A549 treated with GW870086 at 1 μM for 4 hours (cell line): Measurements from ENCODE around the gene PCBP2. TPM values are rescaled to one million over a fixed set of nuclear protein-coding genes. Genes with fewer than 3 reads are reported as not detected.

Experiments used
- total RNA-seq: library from RNA; stranded (reverse); fragments of 200-300 nt; extraction: Qiagen RNA extraction; gene quantifications from 5 replicates; pipeline ENCODE4 v1.2.3, GENCODE V29; 2022; ENCODE audit warnings: low read depth

The PCBP2 gene
- 605 to 635 TPM (median 619 TPM) in 5 replicates for total RNA-seq

DNA sequence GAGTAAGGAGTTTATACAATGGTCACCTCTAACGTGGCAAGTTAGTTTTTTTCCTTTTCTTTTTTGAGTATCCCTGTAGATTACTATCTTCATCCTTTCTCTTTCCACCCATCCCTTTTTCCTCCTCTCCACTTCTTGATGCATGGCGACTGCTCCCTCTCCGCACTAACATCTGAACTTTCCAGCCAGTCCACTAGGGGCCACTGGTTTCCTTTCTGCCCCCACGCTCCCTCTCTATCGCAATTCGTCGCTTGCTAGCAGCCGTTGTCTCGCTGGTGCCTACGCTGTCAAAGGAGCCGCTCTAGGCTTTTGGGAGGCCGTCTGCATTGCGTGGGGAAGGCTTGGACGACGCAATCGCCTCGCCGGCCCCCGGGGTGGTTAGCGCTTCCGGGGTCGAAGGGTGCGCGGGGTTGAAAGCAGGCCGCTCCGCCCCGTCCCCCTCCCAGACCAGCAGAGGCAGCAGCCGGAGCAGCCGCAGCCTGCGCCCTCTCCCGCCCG, at the start of gene PCBP2:
TSS of gene PCBP2 (plus strand) at position 442 of the 498 bp plus-strand sequence. CDS start 2,699 bp downstream, outside the sequence.

DNA sequence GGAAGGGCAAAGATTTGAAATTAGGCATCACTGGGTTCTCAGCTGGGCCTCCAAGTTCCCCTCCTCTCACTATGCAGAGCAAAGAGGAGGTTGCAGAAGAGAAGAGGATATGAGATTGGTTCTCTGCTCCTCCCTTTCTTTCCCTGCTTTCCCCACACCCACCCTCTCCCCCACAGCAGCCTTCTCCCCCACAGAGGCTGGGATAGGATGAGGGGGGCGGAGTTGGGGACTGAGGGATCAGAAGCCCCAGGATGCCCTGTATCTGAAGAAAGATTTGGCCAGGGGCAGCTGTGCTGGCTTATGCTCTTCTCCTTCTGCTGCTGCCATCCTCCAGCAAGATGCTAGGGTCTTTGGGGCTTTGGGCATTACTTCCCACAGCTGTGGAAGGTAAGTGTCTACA, 28.3 kb upstream of the PCBP2 start, which contains the start of gene AMHR2:
TSS of gene AMHR2 (plus strand) at position 259 of the 400 bp plus-strand sequence. CDS start at position 339, 80 bp downstream.

DNA sequence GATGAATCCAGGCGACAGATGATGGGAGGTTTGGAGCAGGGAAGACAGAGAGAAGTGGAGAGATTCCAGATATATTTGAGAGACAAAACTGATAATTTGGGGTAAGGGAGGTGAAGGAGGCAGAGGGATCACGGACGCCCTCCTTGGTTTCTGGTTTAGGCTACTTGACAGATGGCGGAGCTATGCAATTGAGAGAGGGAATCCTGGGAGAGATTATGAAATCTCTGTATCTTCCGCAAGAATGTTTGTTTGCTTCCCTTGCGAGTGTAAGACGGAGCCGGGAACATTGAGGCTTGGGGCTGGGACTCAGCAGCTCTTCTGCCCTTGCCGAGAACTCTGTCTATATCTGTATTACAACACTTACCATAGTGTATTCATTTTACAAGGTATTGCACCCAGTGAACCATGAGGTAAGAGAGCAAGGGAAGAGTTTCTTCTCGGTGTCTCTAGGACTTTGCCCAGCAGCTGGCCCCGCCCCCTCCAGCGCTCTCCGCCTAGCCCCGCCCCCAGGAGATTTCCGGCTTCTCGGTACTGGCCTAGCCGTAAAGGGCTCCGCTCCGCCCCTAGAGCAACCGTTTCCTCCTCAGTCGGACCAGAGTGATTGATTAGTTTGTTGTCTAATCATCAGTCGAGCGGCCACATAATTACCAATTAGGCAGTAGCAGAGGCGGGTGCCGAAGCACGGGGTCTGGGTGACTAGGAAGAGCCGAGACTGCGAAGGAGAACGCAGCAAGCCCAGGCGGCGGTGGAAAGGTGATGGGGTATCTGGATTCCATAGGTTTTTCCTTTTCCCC, 10.7 kb upstream of the PCBP2 start, which contains the start of gene PRR13:
TSS of gene PRR13 (plus strand) at position 695 of the 794 bp plus-strand sequence. CDS start 981 bp downstream, outside the sequence.

DNA sequence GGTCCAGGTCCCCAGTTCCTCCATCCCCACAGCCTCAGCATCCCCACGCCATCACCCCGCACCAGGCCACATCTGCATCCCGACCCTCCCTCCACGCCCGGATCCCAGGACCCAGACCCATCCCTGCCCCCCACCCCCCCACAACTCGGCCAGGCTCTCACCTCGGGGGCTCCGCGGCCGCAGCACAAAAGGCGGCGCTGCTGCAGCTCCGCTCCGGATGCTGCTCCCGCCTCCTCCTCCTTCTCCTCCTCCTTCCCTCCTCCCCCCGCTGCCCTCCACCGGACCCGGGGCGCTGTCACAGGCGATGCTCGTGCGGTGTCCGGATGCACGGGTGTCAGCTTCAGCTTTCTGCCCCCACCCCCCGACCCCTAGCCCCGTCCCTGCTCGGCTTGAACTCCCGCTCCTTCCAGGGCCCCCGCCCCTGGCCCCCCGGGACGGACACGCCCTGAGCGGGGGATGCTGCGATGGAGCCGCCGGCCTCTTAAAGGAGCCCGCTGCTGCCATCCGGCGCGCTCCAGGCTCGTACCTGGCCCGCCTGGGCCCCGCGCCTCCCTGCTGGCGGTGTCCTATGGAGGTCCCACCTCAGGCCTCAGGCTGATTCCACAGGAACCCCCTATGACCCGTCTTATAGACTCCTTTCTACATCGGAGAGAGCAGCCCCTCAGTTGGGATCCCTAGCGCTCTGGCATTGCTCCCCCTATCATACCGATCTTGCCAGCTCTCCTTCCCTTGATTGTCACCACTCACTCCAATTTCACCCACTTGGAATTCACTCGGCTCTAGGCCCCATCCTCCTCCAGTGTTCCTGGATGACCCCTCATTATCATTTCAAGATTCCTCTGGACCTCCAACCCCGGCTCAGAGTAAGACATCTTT, 47.6 kb downstream of the PCBP2 start, which contains the start of gene MAP3K12:
TSS of gene MAP3K12 (minus strand) at position 193 of the 876 bp plus-strand sequence. CDS start 12,067 bp downstream, outside the sequence.

DNA sequence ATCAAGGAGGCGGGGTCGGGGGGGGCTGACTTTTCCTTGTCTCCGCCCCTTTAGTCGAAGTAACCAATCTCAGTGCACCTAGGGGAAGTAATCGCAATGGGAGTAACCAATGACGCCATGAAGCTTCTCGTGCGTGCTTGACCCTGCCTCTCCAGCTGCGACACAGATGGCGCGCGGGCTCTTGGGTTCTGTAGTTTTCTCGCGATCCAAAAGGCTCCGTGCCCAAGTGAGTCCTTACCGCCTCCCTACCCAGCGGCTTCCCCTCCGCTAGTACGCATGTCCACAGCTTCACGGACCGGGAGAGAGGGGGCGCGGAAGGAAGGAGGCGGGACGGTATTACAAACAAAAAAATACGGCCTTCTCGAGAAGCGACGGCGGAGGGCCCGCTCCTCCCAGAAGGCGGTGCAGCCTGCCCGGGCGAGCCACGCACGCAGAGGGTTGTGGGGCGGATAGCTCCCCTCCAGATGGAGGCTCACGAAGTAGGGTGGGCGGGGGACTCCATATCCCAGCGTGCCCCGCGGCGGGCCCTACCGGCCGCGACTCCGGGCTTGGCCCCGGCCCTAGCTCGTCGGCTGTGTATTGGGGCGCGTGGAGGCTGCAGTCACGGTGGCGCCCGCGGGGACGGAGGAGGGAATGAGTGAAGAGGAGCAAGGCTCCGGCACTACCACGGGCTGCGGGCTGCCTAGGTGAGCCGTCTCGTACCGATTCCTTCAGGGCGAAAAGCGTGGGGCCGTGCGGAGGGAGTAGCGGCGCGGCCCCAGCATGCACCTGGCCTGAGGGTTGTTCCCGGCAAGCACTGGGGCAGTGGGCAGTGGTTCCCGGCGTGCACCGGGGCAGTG, 49.1 kb downstream of the PCBP2 start, which contains the start of gene TARBP2:
TSS of gene TARBP2 (plus strand) at position 508 of the 839 bp plus-strand sequence. CDS start at position 634, 126 bp downstream.

DNA sequence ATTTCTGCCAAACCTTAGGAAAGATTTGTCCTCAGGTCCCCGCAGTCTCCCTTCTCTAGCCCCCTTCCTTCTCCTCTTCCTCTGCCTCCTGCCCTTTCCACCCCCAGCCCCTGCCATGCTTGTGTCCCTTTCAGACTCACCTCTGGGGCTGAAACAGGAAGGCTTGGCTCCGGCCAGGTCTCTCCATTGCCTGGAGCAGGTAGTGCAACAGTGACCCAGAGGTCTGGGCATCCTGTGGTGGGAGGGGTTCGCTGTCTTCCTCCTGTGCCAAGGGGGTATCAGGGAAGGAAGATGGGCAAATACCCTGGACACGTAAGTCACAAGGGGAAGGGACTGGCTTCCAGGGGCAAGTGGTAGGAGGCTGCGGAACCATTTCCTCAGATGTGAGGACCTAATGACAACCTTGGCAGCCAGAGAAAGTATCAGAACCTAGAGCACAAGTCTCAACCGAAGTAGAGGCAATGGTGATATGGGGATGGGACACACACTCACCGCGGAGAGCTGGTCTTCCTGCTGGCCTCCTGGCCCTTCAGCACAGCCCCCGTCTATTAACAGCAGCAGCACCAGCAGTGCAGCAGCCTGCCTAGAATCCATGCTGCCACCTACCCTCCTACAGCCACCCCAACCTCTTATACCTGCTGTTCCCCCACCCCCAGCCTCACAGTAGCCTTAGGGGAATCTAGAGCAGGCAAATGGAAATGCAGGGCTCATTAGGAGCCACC, 55.1 kb downstream of the PCBP2 start, which contains the start of gene NPFF:
TSS of gene NPFF (minus strand) at position 604 of the 722 bp plus-strand sequence. CDS start at position 594, 10 bp downstream.

Other genes with a start within 250 kb of the PCBP2 start
- 0.29 to 0.63 TPM (median 0.42 TPM) in 5 replicates for gene ITGB7, start 244.9 kb upstream of the PCBP2 start, total RNA-seq
- 20.4 to 27.6 TPM (median 24.0 TPM) in 5 replicates for gene RARG, start 219.9 kb upstream of the PCBP2 start, total RNA-seq
- 14.8 to 21.4 TPM (median 18.5 TPM) in 5 replicates for gene ESPL1, start 183.8 kb upstream of the PCBP2 start, total RNA-seq
- 489 to 606 TPM (median 503 TPM) in 5 replicates for gene PFDN5, start 156.6 kb upstream of the PCBP2 start, total RNA-seq
- gene MYG1, start 152.4 kb upstream of the PCBP2 start, total RNA-seq = 73.5 to 107 TPM (median 90.2 TPM) in 5 replicates
- 74.5 to 81.6 TPM (median 77.1 TPM) in 5 replicates for gene AAAS, start 130.5 kb upstream of the PCBP2 start, total RNA-seq
- gene SP7, start 115.7 kb upstream of the PCBP2 start, total RNA-seq = 0.08 to 0.10 TPM (median 0.10 TPM) in 3 of 5 replicates, not detected in the others
- gene SP1, start 71.9 kb upstream of the PCBP2 start, total RNA-seq = 17.8 to 24.0 TPM (median 21.8 TPM) in 5 replicates
- gene AMHR2, start 28.2 kb upstream of the PCBP2 start, total RNA-seq = 0.75 to 1.9 TPM (median 1.1 TPM) in 5 replicates
- 260 to 366 TPM (median 324 TPM) in 5 replicates for gene PRR13, start 10.4 kb upstream of the PCBP2 start, total RNA-seq
- 9.5 to 15.0 TPM (median 13.3 TPM) in 5 replicates for gene MAP3K12, start 47.4 kb downstream of the PCBP2 start, total RNA-seq
- 43.1 to 57.7 TPM (median 51.0 TPM) in 5 replicates for gene TARBP2, start 49.2 kb downstream of the PCBP2 start, total RNA-seq
- gene NPFF, start 55.4 kb downstream of the PCBP2 start, total RNA-seq = 0.85 TPM in 1 of 5 replicates, not detected in the others
- gene ATF7, start 174.3 kb downstream of the PCBP2 start, total RNA-seq = 17.7 to 20.4 TPM (median 18.5 TPM) in 5 replicates
- gene ATP5MC2, start 224.0 kb downstream of the PCBP2 start, total RNA-seq = 626 to 703 TPM (median 647 TPM) in 5 replicates